Measurements from ENCODE around the gene HOPX.

The HOPX gene

GRCh38 chr4:56665781-56666180, 15.3 kb downstream of the HOPX start:
- H3K4me3 ChIP-seq (ENCODE audit: low read depth, low read length): no peak overlapping the region
- no peak for TF ChIP-seq CTCF (conservative IDR thresholded peaks at IDR 0.05; ENCODE audit: low read depth, low read length)
- no peak for DNase-seq (ENCODE audit: low read depth)

GRCh38 chr4:56662782-56663468, 18.2 kb downstream of the HOPX start:
- no peak for TF ChIP-seq CTCF (conservative IDR thresholded peaks at IDR 0.05; ENCODE audit: low read depth, low read length)
- no peak overlapping the region for H3K4me3 ChIP-seq (ENCODE audit: low read depth, low read length)
- no peak for DNase-seq (ENCODE audit: low read depth)

GRCh38 chr4:56659946-56660345, 21.1 kb downstream of the HOPX start:
- DNase-seq (ENCODE audit: low read depth): no peak
- no peak for TF ChIP-seq CTCF (conservative IDR thresholded peaks at IDR 0.05; ENCODE audit: low read depth, low read length)
- H3K4me3 ChIP-seq (ENCODE audit: low read depth, low read length): no peak overlapping the region

- TF ChIP-seq CTCF (conservative IDR thresholded peaks at IDR 0.05; ENCODE audit: low read depth, low read length): no peak
- no peak overlapping the region for H3K4me3 ChIP-seq (ENCODE audit: low read depth, low read length)
- peak; percentile 44 for DNase-seq (ENCODE audit: low read depth)
Measured at GRCh38 chr4:56658528-56658927, 22.6 kb downstream of the HOPX start.

- TF ChIP-seq CTCF (conservative IDR thresholded peaks at IDR 0.05; ENCODE audit: low read depth, low read length): no peak
- DNase-seq (ENCODE audit: low read depth): no peak
- H3K4me3 ChIP-seq (ENCODE audit: low read depth, low read length): no peak overlapping the region
Measured at GRCh38 chr4:56657818-56658217, 23.3 kb downstream of the HOPX start.

- DNase-seq (ENCODE audit: low read depth): no peak
- no peak overlapping the region for H3K4me3 ChIP-seq (ENCODE audit: low read depth, low read length)
- no peak for TF ChIP-seq CTCF (conservative IDR thresholded peaks at IDR 0.05; ENCODE audit: low read depth, low read length)
Measured at GRCh38 chr4:56657128-56657527, 24.0 kb downstream of the HOPX start.

- DNase-seq (ENCODE audit: low read depth): no peak
- TF ChIP-seq CTCF (conservative IDR thresholded peaks at IDR 0.05; ENCODE audit: low read depth, low read length): peak; percentile 52
- H3K4me3 ChIP-seq (ENCODE audit: low read depth, low read length): peak overlapping the region; percentile 67
Measured at GRCh38 chr4:56656346-56656643, 24.8 kb downstream of the HOPX start.
